ENCODE measurements around the gene PCDHA9.
"Not testable (repeated sequence)": the region's sequence is repeated elsewhere in the genome, so short reads cannot be mapped to it uniquely, and the experiment has no call there.

PCDHA9 gene

GRCh38 chr5:140848139-140849102 lies at the start of gene PCDHA9:
Gene PCDHA9, plus strand, starts transcription at chr5:140848382. Its CDS starts 114 bp downstream, at chr5:140848496.
- DNase-seq = not testable (repeated sequence)

- DNase-seq = no peak
These were observed 47.2 kb upstream of the PCDHA9 start, which contains the start of gene PCDHA3 for GRCh38 chr5:140800816-140801493. Gene PCDHA3, plus strand, starts transcription at chr5:140801057.

GRCh38 chr5:140801494-140801841 lies 46.7 kb upstream of the PCDHA9 start:
- DNase-seq = no peak

GRCh38 chr5:140802381-140802780 lies 45.8 kb upstream of the PCDHA9 start:
- DNase-seq = not testable (repeated sequence)

GRCh38 chr5:140802781-140803271 lies 45.4 kb upstream of the PCDHA9 start:
- DNase-seq = no peak

GRCh38 chr5:140806834-140807775 lies 41.1 kb upstream of the PCDHA9 start, which contains the start of gene PCDHA4:
Gene PCDHA4, plus strand, starts transcription at chr5:140807068.
- peak; percentile 48 to 54 for DNase-seq

- not testable (repeated sequence) for DNase-seq
These were observed 39.8 kb upstream of the PCDHA9 start for GRCh38 chr5:140808241-140808888.

GRCh38 chr5:140808889-140809291 lies 39.3 kb upstream of the PCDHA9 start:
- DNase-seq = no peak

GRCh38 chr5:140821375-140822280 lies 26.6 kb upstream of the PCDHA9 start, which contains the start of gene PCDHA5:
Gene PCDHA5, plus strand, starts transcription at chr5:140821613.
- DNase-seq = peak; percentile 55 to 67

- DNase-seq = no peak
These were observed 25.9 kb upstream of the PCDHA9 start for GRCh38 chr5:140822281-140822629.

GRCh38 chr5:140822969-140823368 lies 25.2 kb upstream of the PCDHA9 start:
- DNase-seq = not testable (repeated sequence)

- no peak for DNase-seq
These were observed 24.7 kb upstream of the PCDHA9 start for GRCh38 chr5:140823475-140823874.

- no peak for DNase-seq
These were observed 20.3 kb upstream of the PCDHA9 start, which contains the start of gene PCDHA6 for GRCh38 chr5:140827704-140828361. Gene PCDHA6, plus strand, starts transcription at chr5:140827960. Its CDS starts 132 bp downstream, at chr5:140828092.

GRCh38 chr5:140828362-140828737 lies 19.8 kb upstream of the PCDHA9 start:
- no peak for DNase-seq

GRCh38 chr5:140829511-140830501 lies 18.4 kb upstream of the PCDHA9 start:
- DNase-seq = not testable (repeated sequence)

- no peak for DNase-seq
These were observed 14.2 kb upstream of the PCDHA9 start, which contains the start of gene PCDHA7 for GRCh38 chr5:140833993-140834392. Gene PCDHA7, plus strand, starts transcription at chr5:140834269. Its CDS starts 115 bp downstream, at chr5:140834384.

- not testable (repeated sequence) for DNase-seq
These were observed 13.7 kb upstream of the PCDHA9 start for GRCh38 chr5:140834439-140835008.
